ENCODE results near the gene TMEM237. TPM values are rescaled to one million over a fixed set of nuclear protein-coding genes. Genes with fewer than 3 reads are reported as not detected.

Gene TMEM237
- total and polyA plus RNA-seq, 10 donors, result 3.0 to 12.7 (median 6.3) TPM

DNA sequence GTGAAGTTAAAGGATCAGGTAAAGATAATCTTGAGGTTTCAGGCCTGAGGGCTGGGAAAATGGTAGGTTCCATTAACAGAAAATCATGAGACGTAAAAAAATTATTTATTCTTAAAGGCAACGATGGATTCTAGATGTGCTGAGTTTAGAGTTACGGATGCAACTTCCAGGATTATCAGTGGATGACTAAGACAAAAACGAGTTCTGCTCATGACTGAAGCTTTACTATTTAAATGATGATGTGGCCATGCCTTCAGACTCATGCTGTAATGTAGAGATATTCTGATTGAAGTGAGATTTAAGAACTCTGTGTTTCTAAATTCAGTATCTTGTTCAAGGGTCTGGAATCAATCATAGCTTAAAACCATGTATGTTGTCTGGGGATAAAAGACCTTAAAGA is 5.0 kb downstream of the TMEM237 start:
- TF ChIP-seq, protein P1, sequence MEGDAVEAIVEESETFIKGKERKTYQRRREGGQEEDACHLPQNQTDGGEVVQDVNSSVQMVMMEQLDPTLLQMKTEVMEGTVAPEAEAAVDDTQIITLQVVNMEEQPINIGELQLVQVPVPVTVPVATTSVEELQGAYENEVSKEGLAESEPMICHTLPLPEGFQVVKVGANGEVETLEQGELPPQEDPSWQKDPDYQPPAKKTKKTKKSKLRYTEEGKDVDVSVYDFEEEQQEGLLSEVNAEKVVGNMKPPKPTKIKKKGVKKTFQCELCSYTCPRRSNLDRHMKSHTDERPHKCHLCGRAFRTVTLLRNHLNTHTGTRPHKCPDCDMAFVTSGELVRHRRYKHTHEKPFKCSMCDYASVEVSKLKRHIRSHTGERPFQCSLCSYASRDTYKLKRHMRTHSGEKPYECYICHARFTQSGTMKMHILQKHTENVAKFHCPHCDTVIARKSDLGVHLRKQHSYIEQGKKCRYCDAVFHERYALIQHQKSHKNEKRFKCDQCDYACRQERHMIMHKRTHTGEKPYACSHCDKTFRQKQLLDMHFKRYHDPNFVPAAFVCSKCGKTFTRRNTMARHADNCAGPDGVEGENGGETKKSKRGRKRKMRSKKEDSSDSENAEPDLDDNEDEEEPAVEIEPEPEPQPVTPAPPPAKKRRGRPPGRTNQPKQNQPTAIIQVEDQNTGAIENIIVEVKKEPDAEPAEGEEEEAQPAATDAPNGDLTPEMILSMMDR (IDR thresholded peaks at IDR 0.05 in 8 of 11, conservative IDR thresholded peaks at IDR 0.05 in 3 of 11), result no peak
- TF ChIP-seq POLR2A (IDR thresholded peaks at IDR 0.05) (no peak), POLR2AphosphoS5 (IDR thresholded peaks at IDR 0.05) (no peak)
- intact Hi-C loops (cut with DNase I; ENCODE audit: low total_unique reads), result no loop called here
- WGBS, 5 donors, result 82 to 95% (median 83%) methylated on average over 4 of the region's 4 CpGs
- Histone ChIP-seq H3K4me1 (peaks cover 0 to 11% (median 7%) of the 10 kb centered on the region in 6 donors), H3K27ac (no peak overlapping the region), H3K4me3 (no peak overlapping the region), H3K27me3 (replicated peaks in 1 of 7) (no peaks in the 10 kb centered on the region), H3K9me3 (no peaks in the 10 kb centered on the region), H3K36me3 (peaks cover 0 to 16% (median 6%) of the 10 kb centered on the region in 6 donors)
- DNase-seq, result no peak

DNA sequence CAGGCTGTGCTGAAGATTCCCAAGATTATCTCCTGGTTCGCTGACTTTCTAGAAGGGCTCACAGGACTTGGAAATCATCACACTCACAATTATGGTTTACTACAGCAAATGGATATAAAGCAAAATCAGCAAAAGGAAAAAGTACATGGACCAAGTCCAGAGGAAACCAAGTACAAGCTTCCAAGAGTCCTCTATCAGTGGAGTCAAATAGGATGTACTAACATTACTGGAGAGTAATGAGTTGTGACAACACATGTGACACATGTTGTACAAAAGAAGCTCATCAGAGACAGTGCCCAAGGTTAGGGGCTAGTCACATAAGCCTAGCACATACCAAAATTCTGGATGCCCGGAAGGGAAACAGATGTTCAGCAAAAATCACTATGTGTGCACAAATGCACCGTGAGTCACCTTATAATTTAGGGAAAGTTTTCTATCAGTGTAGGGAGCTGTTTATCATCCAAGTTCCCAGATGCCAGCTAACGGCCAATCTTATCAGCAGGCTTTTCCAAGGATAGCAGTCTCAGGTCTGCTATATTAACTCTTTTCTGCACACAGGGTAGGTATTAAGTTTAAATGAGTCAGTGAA is 9.5 kb downstream of the TMEM237 start:
- Histone ChIP-seq H3K4me3 (no peak overlapping the region), H3K27ac (no peak overlapping the region), H3K27me3 (replicated peaks in 1 of 7) (no peaks in the 10 kb centered on the region), H3K9me3 (no peaks in the 10 kb centered on the region), H3K36me3 (peaks cover 0 to 46% (median 12%) of the 10 kb centered on the region in 6 donors), H3K4me1 (no peaks in the 10 kb centered on the region)
- TF ChIP-seq POLR2AphosphoS5 (IDR thresholded peaks at IDR 0.05) (no peak), POLR2A (IDR thresholded peaks at IDR 0.05) (no peak)
- TF ChIP-seq, protein P1 (IDR thresholded peaks at IDR 0.05 in 8 of 11, conservative IDR thresholded peaks at IDR 0.05 in 3 of 11), result no peak
- WGBS, 5 donors, result 82 to 98% (median 91%) methylated on average over 4 of the region's 4 CpGs
- DNase-seq, result no peak
- intact Hi-C loops (cut with DNase I; ENCODE audit: low total_unique reads), result no loop called here

DNA sequence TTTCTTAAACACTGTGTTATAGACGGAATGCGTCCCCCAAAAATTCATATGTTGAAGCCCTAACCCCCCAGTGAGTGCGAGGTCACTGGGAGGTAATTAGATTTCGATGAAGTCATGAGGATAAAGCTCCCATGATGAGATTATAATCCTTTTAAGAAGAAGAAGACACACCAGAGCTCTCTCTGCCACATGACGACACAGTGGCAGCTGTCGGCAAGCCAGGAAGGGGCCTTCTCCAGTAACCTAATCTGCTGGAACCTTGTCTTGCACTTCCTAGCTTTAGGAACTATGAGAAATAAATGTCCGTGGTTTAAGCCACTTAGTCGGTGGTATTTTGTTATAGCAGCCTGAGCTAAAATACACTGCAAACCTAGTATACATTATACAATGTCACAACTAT is 12.3 kb downstream of the TMEM237 start:
- H3K36me3 ChIP-seq, result peaks cover 0 to 46% (median 12%) of the 10 kb centered on the region in 6 donors

DNA sequence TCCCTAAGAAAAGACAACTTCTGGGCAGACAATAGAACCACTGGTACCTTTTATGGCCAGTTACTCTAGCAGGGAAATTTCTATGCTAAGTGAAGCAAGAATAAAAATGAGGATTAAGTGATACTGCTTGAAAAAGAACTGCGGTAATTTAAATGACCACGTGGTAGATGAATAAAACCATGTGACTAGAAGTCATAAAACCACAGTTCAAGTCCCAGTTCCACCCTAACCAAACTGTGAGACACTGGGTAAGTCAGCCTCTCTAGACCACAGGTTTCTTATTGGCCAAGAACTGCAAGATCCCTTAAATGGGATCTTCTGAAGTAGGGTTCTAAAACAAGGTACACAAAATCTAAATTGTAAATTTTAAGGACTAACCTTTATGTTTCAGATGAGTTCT is 12.7 kb downstream of the TMEM237 start:
- H3K36me3 ChIP-seq, result peaks cover 0 to 46% (median 11%) of the 10 kb centered on the region in 6 donors
- WGBS, 5 donors, result 51 to 85% (median 80%) methylated on average over 2 of the region's 2 CpGs
- intact Hi-C loops (cut with DNase I; ENCODE audit: low total_unique reads), result no loop called here

More for the DNA sequence above, 12.3 kb downstream of the TMEM237 start:
- 93 to 98% (median 95%) methylated on average over 8 of the region's 8 CpGs for WGBS, 5 donors
- Histone ChIP-seq H3K27ac (no peak overlapping the region), H3K9me3 (no peaks in the 10 kb centered on the region), H3K27me3 (replicated peaks in 1 of 7) (no peaks in the 10 kb centered on the region), H3K4me1 (no peaks in the 10 kb centered on the region), H3K4me3 (no peak overlapping the region)
- TF ChIP-seq POLR2A (IDR thresholded peaks at IDR 0.05), result no peak
- no peak for TF ChIP-seq POLR2AphosphoS5 (IDR thresholded peaks at IDR 0.05)
- TF ChIP-seq, protein P1 (IDR thresholded peaks at IDR 0.05 in 8 of 11, conservative IDR thresholded peaks at IDR 0.05 in 3 of 11), result no peak
- no peak for DNase-seq
- intact Hi-C loops (cut with DNase I; ENCODE audit: low total_unique reads), result no loop called here

More for the DNA sequence above, 12.7 kb downstream of the TMEM237 start:
- Histone ChIP-seq H3K27ac (no peak overlapping the region), H3K4me3 (no peak overlapping the region), H3K27me3 (replicated peaks in 1 of 7) (no peaks in the 10 kb centered on the region), H3K9me3 (no peaks in the 10 kb centered on the region), H3K4me1 (no peaks in the 10 kb centered on the region)
- DNase-seq, result no peak
- TF ChIP-seq POLR2A (IDR thresholded peaks at IDR 0.05) (no peak), POLR2AphosphoS5 (IDR thresholded peaks at IDR 0.05) (no peak)
- TF ChIP-seq, protein P1 (IDR thresholded peaks at IDR 0.05 in 8 of 11, conservative IDR thresholded peaks at IDR 0.05 in 3 of 11), result no peak
